HL-60/S4 (cell line): Measurements from ENCODE around the gene LDB2.

ENCODE experiments used
- in situ Hi-C: fragments of 300-500 bp; cut with MboI; formaldehyde crosslinking; loops from 2 replicates; pipeline ENCODE4 v1.14.3; 2022; ENCODE audit warnings: low sequenced_read_pairs

Gene LDB2

DNA sequence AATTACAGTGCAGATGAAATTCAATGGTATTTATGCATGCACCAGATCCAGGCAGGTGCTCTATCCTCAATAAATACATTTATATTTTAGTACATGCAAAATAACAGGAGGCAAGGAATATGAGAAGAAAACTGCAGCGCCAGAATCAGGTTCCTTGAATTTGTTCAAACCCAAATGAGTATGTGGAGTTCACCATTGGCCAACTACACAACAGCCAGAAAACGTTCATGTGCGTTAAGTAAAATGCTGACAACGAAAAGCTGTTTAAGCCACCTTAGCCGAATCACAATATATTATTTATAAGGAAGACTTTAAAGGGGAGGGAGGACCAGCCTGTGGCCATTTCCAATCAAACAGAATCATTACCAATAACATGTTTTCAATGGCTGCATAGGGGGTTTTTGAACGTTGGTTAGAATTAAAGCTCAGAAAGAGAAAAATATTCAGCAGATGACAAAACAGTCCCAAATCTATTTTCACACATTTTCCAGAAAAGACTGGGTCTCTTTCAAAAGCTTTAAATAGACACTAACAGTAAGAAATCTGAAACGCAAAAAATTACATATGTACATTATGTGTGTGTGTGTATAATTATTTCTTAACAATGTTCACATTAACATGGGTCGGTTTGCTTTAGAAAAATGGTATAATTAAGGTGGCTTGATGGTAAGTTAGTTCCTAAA, 171.9 kb downstream of the LDB2 start:
- in situ Hi-C loops, result no loop called here

DNA sequence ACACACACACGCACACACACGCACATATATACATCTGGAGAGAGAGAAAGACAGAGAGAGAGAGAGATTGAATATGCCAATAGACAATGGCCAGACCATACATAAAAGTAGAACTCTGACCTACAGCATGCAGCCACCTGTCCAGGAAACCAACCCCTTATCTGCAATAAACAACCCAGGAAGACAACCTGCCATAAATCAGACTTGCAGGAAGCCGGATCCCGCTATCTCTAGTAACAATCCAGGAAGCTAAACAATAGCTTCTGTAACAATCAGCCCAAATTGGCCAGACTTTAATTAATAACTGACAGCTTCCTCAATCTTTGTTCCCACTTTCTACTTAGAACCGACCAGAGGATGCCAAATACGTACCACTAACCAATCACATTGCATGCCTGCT, 173.2 kb downstream of the LDB2 start:
- in situ Hi-C loops, result no loop called here

DNA sequence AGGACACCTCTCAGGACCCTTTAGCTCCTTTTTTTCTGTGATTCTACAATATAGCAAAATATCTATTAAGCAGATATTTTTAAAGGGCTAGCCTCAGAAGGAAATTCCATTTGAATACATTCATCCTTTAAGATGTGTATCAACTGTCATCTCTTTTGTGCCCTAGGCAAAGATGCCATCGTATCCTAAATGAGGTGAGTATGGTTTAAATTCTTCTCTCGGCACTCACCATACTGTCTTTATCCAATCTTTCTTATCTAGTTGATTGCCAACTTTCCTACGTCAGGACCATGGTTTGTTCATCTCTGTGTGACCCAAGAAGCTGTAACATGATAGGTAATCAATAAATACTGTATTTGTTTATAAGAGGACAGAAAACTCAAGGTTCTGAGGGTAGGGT, 176.0 kb downstream of the LDB2 start:
- in situ Hi-C loops, result no loop called here

DNA sequence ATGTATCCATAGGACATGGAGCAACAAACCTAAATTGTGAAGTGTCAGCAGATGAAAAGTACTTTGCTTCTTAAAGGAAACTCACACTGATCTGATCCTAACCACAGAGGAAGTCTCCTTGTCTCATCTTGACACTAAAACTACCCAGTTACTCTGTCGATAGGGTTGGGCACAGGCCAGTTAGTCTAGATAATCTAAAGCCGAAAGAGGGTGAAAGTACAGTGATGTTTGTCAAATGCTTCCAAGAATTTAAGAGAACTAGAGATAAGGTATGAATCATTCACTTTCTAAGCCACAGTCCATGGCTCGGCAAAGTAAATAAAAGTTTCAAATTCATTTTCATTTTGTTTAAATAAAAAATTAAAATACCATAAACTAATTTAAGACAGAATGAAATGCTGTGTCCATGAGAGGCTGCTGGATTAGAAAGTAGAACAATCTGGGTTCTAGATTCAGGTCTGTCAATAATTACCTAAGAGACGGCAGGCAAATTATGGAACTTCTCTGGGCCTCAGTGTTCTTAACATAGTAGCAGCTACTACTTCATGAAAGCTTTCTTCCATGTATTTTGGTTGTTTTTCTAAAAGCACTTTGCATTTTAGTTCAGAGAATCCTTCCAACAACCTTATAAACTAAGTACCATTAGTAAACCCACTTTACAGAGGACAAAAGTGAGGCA, 176.7 kb downstream of the LDB2 start:
- in situ Hi-C loops, result no loop called here

DNA sequence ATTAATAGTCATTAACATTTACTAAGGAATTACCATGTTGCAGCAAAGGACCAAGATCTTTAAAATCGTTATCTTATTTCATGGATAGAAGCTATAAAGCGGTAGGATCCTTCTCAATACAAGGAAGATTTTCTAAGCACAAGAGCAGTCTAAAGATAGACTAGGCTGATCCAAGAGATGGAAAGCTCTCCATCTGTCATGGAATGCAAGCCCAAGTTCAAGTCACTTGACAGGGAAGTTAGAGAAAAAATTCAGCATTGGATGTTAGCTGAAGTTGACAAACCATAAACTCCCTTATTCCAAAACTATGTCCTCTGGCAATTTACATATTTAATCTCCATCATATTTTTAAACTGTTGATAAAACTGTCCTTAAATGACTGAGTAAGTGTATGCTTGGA, 177.7 kb downstream of the LDB2 start:
- in situ Hi-C loops, result no loop called here

DNA sequence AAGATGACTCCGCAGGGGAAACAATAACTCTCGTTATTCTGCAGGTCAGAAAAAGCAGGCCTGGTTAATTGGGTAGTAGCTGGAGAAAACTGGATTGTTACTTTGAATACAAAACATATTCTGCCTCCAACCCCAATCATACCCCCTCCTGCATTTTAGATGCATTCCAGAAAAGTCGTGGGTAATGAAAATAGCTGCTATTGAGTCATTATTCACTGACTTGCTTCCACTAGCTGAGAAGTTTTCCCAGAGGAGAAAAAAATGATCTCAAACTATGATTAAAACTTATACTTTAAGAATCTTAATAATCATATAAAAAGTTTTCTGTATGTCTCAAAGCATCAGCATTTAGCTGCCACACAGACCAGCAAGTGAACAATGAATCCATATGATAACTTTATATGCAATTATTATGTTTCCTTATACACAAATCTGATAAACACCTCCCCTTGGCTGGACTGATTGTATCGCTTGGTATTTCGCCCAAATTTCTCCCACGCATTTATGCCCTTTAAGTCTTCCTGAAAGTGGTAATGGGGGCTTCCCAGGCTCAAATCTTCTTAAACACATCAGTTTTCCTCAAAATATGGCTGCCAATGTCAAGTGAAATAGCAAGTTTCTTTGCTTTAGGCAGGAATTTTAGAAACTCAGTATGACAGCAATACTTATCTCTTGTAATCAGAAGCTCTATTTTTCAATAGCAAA, 181.0 kb downstream of the LDB2 start:
- in situ Hi-C loops, result no loop called here

DNA sequence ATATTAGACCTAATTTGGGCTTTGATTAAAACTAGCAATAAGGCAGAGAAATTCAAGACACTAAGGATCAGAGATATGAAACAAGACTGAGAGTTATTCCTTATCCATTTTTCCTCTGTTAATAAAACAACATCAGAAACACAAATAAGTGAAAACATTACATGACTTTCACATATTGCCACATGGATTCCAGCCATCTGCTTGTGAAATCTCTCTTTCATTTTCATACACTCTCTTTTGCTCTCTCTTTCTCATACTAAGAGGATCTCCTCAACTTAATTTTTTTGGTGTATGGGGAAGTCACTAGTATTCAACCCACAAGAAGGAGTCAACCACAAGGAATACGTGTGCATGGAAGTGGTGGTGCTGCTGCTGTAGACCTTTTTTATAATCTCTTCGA, 183.0 kb downstream of the LDB2 start:
- in situ Hi-C loops, result no loop called here

DNA sequence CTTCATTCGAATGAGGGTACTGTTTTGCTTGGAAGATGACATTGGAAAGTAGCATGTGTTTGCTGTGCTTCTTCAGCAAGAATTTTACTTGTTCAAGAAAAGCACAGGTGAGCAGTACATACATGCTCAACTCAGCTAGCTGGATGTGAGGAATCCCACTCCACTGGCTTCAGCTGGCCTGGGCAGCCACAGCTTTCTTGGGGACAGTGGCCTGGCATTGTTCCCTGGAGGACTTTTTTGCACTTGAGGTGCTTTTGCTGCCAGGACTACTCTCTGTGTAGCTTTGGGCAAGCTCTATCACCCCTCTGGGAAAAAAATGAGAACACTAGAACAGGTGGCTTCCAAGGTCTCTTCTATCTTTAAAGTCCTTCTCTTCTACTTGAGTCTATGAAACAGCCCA, 184.3 kb downstream of the LDB2 start:
- in situ Hi-C loops, result no loop called here

DNA sequence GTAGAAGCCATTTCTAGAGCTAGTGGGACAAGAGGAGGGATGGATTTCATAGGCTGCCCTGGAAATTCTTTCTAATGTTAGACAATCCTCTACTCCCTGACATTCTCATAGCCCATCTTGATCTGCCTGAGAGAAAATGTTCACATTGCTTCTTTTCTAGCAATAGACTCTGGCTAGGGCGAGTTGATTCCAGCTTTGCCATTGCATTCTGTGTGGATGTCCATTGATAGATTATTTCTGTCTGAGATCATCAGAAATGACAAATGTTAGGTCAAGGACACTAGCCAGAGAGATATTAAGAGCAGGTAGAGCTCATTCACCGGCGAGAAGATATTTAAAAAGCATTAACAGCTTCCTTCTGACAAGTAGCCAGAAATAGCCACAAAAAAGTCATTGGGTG, 184.7 kb downstream of the LDB2 start:
- in situ Hi-C loops, result no loop called here

DNA sequence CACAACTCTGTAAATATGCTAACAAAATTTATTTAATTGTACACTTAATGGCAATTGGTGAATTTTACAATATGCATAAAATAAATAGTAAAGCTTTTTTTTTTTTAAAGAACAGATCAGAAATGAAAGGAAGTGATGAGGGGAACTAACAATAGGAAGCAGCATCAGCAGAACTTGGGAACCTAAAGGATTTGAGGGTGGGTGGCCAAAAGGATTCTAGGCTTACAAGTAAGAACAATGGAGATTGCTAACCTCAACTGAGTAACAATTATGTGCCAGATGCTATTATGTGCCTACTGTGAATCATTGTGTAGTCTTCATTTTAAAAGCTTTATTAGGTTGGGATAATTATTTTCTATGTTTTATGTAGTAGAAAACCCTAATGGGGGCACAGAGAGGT, 185.2 kb downstream of the LDB2 start:
- in situ Hi-C loops, result no loop called here

DNA sequence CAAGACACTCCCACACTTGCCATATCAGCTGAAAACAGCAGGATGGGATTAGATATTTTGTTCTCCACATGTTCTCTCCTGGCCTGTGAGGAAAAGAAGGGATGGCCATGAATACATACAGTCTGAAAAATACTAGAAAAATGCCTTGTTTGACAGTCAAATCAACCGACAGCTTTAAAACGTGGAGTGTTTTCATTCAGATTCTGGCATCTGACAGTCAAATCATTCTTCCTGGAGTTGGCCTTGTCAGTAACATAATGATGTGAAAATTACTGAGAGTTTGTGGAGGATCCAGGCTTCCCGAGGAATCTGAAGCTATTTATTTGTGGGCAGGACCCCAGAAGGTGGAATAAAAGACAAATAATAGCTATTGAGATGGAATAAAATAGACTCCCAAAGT, 188.2 kb downstream of the LDB2 start:
- in situ Hi-C loops, result no loop called here

DNA sequence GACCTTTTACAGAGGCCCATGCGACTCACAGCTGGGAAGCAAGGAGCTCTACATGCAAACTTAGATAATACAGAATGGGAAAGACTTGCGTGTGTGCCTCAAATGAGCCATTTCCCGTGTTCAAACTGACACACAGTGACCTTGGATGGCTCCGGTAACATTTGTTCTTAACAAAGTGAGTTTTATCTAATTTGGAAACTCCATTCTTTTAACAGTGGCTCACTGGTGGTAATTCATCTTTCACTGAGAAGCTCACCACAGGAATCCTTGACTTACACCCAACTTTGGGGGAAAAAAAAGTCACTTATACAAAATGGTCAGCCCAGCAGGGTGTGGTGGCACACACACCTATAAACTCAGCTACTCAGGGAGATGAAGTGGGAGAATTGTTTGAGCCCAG, 190.6 kb downstream of the LDB2 start:
- in situ Hi-C loops, result no loop called here

DNA sequence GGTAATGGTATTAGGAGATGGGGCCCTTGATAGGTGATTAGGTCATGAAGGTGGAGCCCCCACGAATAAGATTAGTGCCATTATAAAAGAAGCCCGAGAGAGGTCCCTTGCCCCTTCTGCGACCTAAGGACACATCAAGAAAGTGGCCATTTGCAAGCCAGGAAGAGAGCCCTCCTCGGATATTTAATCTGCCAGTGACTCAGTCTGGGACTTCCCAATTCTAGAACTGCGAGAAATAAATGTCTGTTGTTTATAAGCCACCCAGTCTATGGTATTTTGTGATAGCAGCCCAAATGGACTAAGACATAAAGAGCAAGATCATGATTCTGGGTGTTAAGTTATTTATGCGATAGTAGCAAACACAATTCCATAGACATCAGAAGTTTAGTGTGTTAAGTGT, 192.2 kb downstream of the LDB2 start:
- in situ Hi-C loops, result no loop called here

DNA sequence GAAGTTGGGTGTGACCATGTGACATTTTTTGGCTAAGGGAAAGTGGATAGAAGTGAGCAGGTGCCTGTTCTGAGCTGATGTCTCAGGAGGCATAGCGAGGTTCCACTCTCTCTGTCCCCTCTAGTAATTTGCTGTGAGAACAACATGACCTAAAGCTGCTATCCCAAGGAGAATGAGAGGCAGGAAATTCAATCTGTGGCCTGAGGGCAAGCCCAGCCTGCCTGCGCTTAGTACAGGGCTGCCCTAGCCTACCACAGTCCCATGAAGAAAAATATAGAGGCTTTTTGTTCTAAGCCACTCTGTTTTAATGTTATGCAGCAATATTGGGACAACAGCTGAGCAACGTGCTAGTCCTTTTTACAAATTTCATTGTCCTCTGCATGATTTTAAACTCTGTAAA, 193.1 kb downstream of the LDB2 start:
- in situ Hi-C loops, result no loop called here

DNA sequence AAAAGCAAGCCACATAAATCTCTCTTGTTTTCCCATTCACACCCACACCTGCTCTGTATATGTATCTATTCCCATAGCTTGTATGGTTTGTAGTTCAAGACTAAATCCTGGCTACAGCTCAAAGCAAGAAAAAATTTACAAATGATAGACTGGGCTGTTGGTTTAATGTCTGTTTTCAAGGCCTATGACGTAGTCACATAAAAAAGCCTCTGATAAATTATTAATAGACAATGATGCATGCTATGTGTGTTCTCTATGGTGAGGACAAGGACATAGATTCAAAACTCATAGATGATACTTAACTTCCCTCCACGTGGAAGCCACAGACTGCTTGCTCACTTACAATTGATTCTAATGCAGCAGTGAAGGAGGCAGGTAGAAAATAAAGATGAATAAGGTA, 194.0 kb downstream of the LDB2 start:
- in situ Hi-C loops, result no loop called here

DNA sequence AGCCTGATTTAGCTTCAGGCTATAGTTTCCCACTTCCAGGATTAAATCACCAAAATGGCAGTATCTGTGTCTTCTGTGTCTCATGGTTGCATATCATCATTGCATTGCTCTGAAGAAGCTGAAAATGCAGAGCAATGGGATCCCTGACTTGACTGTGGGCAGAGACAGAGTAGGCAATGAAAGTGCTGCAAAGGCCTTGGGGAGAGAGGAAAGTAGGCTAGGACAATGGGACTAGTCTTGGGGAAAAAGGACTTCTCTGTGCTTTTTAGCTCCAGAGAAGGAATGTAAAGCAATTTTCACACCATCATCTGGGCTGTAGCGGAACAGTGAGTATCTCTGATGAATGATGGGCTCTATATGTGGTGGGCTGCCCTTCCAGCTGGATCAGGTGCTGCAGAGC, 202.5 kb downstream of the LDB2 start:
- in situ Hi-C loops, result no loop called here

DNA sequence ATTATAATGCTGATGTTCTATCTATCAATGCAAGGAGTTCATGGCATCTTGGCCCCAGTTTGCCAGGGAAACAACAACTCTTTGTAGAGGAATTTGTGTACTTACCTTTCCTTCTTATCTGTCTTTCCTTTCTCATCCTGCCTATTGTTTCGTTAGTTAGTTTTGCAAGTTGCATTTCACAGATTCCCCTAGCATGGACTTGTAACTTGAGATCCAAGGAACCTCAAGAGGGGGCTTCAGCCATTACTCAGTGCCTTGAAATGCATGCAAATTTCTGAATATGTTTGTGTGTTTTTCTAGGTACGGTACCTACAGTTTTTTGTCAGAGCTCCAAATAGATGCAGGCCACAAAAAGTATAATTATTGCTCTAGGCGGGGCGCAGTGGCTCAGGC, 203.6 kb downstream of the LDB2 start:
- in situ Hi-C loops, result no loop called here

DNA sequence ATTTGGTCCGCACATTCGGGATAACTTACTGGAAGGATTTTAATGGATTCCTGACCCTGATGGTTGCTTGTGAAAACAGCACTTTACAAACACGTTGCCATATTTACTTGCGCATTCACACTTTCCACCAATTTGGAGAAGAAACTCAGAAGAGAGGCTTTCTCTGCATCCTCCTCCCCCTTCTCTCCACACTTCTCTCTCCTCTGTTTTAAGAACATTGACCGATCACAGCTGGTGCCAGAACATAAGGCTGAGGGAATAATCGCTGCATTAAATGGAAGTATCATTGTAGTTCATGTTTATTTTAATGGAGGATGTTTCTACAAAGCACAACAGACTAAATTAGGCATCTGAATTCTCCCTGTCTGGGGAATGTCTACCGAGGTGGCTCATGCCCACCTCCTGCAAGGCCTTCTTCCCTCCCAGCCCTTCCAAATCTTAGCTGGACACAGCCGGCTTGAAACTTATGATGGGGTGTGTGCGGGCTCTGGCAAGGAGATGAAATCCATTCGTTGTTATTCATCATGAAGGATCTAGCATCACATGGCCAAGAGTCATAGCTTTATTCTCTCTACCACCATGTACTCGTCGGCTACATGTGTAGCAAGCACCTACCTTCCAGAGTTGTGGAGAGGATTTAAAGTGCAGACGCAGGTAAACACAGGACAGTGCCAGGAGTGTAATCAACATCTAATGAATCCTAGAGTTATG, 204.1 kb downstream of the LDB2 start:
- in situ Hi-C loops, result no loop called here

DNA sequence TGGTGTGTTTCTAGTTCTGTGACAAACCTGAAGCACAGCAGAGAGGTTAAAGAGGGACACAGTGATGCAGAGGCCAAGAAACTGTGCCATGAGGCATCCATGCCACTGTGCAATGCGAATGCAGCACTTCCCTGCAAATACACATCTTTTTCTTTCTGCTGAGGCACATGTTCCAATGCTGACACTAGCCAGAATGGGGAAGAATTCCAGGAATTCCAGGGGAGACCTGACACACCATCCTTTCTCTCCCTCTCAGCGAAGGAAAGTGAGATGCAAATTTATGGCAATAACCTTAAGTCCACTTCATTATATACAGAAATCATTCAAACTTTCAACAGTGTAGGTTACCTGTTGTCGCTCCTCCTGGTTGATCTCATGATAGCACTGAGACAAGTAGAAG, 204.8 kb downstream of the LDB2 start:
- in situ Hi-C loops, result no loop called here

DNA sequence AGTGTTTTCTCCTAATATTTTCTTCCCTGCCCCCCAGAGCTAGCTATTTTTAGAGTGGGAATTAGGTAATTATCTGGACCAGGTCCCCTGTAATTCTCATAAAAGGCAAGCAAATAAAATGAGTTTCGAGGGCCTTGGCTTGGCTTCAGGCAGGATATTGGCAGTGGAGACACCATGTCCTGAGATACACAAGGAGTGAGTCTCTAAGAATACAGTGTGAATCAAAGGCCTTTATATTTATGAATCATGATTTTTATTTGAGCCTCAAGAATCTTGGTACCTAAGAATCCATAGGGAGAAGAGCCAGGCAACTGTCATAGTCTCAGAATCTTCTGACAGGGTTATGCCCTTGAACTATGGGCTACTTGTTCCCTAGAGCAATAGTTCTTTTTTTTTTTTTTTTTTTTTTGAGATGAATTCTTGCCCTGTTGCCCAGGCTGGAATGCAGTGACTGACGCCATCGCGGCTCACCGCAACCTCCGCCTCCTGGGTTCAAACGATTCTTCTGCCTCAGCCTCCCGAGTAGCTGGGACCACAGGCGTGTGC, 205.4 kb downstream of the LDB2 start:
- in situ Hi-C loops, result no loop called here

DNA sequence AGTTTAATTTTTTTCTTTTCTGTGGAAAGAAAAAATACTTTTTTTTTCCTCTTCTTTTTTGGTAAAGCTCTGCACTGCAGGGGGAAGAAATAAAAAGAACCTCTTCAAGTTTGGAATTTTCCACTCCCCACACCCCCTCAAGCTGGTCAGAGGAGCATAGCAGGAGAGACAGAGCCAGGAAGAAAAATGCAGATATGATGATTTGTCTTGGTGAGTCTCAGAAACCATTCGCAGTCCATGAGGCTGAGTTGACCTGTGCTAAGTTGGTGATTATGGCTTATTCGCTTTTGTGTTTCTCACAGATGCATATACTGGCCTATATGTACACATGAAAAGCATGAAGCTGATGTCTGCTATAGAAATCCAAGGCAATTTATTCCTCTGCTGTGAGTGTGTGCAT, 205.9 kb downstream of the LDB2 start:
- in situ Hi-C loops, result no loop called here
